Globus pallidus (tissue), 1 donor: Measurements from ENCODE around the gene DDX55.
"Not testable (repeated sequence)": the region's sequence is repeated elsewhere in the genome, so short reads cannot be mapped to it uniquely, and the experiment has no call there.

Experiments used
- DNase-seq: peaks from one replicate; pipeline ENCODE4 v3.0.0-alpha.2; 2015; ENCODE audit warnings: low spot score

Gene DDX55

GRCh38 chr12:123601602-123602489, at the start of gene DDX55:
Gene DDX55, plus strand, starts transcription at chr12:123602099. Its CDS starts 50 bp downstream, at chr12:123602149.
- peak; percentile 76 for DNase-seq

- DNase-seq: not testable (repeated sequence)
These were observed 47.8 kb upstream of the DDX55 start for GRCh38 chr12:123554136-123554535.

GRCh38 chr12:123554843-123555242, 47.1 kb upstream of the DDX55 start:
- DNase-seq: not testable (repeated sequence)

- not testable (repeated sequence) for DNase-seq
These were observed 43.4 kb upstream of the DDX55 start for GRCh38 chr12:123558487-123558886.

- peak; percentile 11 for DNase-seq
These were observed 42.4 kb upstream of the DDX55 start for GRCh38 chr12:123559468-123559867.

GRCh38 chr12:123571343-123571813, 30.5 kb upstream of the DDX55 start:
- peak; percentile 24 for DNase-seq

- DNase-seq: no peak
These were observed 29.5 kb upstream of the DDX55 start for GRCh38 chr12:123572391-123572790.

GRCh38 chr12:123573870-123574269, 28.0 kb upstream of the DDX55 start:
- no peak for DNase-seq

GRCh38 chr12:123576611-123577010, 25.3 kb upstream of the DDX55 start:
- no peak for DNase-seq

GRCh38 chr12:123578243-123578642, 23.7 kb upstream of the DDX55 start:
- DNase-seq: no peak

- not testable (repeated sequence) for DNase-seq
These were observed 23.1 kb upstream of the DDX55 start for GRCh38 chr12:123578829-123579228.

- no peak for DNase-seq
These were observed 21.1 kb upstream of the DDX55 start for GRCh38 chr12:123580772-123581171.

GRCh38 chr12:123591702-123592481, 10.0 kb upstream of the DDX55 start:
- DNase-seq: no peak

- DNase-seq: no peak
These were observed 6.2 kb upstream of the DDX55 start for GRCh38 chr12:123595729-123596128.

- no peak for DNase-seq
These were observed 4.8 kb upstream of the DDX55 start for GRCh38 chr12:123597100-123597499.

- DNase-seq: no peak
These were observed 3.4 kb upstream of the DDX55 start for GRCh38 chr12:123598522-123598921.

- no peak for DNase-seq
These were observed 2.6 kb upstream of the DDX55 start for GRCh38 chr12:123599310-123599709.

- DNase-seq: no peak
These were observed 2.2 kb upstream of the DDX55 start for GRCh38 chr12:123599721-123600120.

GRCh38 chr12:123602651-123603195, 824 bp downstream of the DDX55 start:
- DNase-seq: no peak

GRCh38 chr12:123603495-123603894, 1.6 kb downstream of the DDX55 start:
- DNase-seq: not testable (repeated sequence)

GRCh38 chr12:123607756-123608155, 5.9 kb downstream of the DDX55 start:
- no peak for DNase-seq

GRCh38 chr12:123608182-123608581, 6.3 kb downstream of the DDX55 start:
- DNase-seq: no peak
